ENCODE data around the gene HOXD8. TPM values are rescaled to one million over a fixed set of nuclear protein-coding genes. Genes with fewer than 3 reads are reported as not detected.

HOXD8 gene
- polyA plus RNA-seq, 1 of the 3 experiments (the other 2 are of a cell fraction), result 6.4 TPM

- H3K27me3 ChIP-seq (ENCODE audit: insufficient read depth), result peaks cover 95% of the 10 kb centered on the region
- H4K20me1 ChIP-seq (ENCODE audit: insufficient read depth), result 0 out of 2 replicates have a peak, but pooled peaks cover 3% of the 10 kb centered on the region
- H3K4me2 ChIP-seq, result no peak overlapping the region
- no peaks in the 10 kb centered on the region for H3K79me2 ChIP-seq (ENCODE audit: insufficient read depth)
- H2AFZ ChIP-seq (ENCODE audit: low read depth), result no peak overlapping the region
- H3F3A ChIP-seq (replicated peaks; ENCODE audit: insufficient read depth), result no peaks in the 10 kb centered on the region
- no peak overlapping the region for H3K27ac ChIP-seq (ENCODE audit: low read depth in 2 of 2, low read length in 1 of 2)
- CTCF ChIA-PET, result interaction anchor here (1.5 to 13.5 kb wide), 11 partner anchors 7 to 1396 kb away, joined by 4 to 264 read pairs (median 61); partner anchors contain the start of genes EVX2, HOXD10, HOXD11 and HOXD12
- no peaks in the 10 kb centered on the region for H3K36me3 ChIP-seq (replicated peaks in 1 of 2; ENCODE audit: control insufficient read depth in 1 of 2, insufficient read depth in 2 of 2, low read length in 1 of 2)
- no peaks in the 10 kb centered on the region for H3K9me2 ChIP-seq
- H3K9me3 ChIP-seq, result no peaks in the 10 kb centered on the region
- DNase-seq, result no peak
- H3K4me3 ChIP-seq (ENCODE audit: low read depth in 2 of 2, low read length in 1 of 2), result no peak overlapping the region
- POLR2A ChIA-PET, result no interaction called here
- H3K9ac ChIP-seq, result no peak overlapping the region
- H3K4me1 ChIP-seq (ENCODE audit: control insufficient read depth in 1 of 2, insufficient read depth in 2 of 2, low read depth in 1 of 2, low read length in 1 of 2), result peaks cover 0 to 24% of the 10 kb centered on the region in 2 experiments; a peak in 1 of 4 replicates
- TF ChIP-seq GABPA (IDR thresholded peaks at IDR 0.05; ENCODE audit: low read depth) (no peak), MXI1 (IDR thresholded peaks at IDR 0.05; ENCODE audit: low read depth, low read length) (no peak), ZBTB33 (IDR thresholded peaks at IDR 0.05; ENCODE audit: borderline replicate concordance, low read depth) (no peak), POLR2AphosphoS5 (IDR thresholded peaks at IDR 0.05; ENCODE audit: low read depth, low read length) (no peak), RFX5 (IDR thresholded peaks at IDR 0.05; ENCODE audit: low read length) (no peak), CHD2 (IDR thresholded peaks at IDR 0.05; ENCODE audit: low read length, partially characterized antibody) (no peak), RAD21 (IDR thresholded peaks at IDR 0.05; ENCODE audit: low read length) (no peak), REST (IDR thresholded peaks at IDR 0.05; ENCODE audit: low read depth, low read length) (no peak), YY1 (IDR thresholded peaks at IDR 0.05; ENCODE audit: low read depth) (no peak), JUND (IDR thresholded peaks at IDR 0.05) (no peak), NRF1 (IDR thresholded peaks at IDR 0.05; ENCODE audit: low read depth, low read length) (no peak)
Measured at GRCh38 chr2:176089843-176090395, 39.6 kb upstream of the HOXD8 start.

- WGBS (ENCODE audit: low lambda C conversion rate), result 57% methylated on average over 5 of the region's 5 CpGs
- H3F3A ChIP-seq (replicated peaks; ENCODE audit: insufficient read depth), result no peaks in the 10 kb centered on the region
- DNase-seq, result no peak
- H3K4me2 ChIP-seq, result no peak overlapping the region
- no peaks in the 10 kb centered on the region for H3K9me3 ChIP-seq
- ChIA-PET POLR2A (no interaction called here), CTCF (interaction anchor here (1.0 to 13.5 kb wide), 5 partner anchors 8 to 887 kb away, joined by 4 to 264 read pairs (median 9); partner anchors contain the start of genes EVX2, HOXD10 and HOXD11)
- H3K79me2 ChIP-seq (ENCODE audit: insufficient read depth), result no peaks in the 10 kb centered on the region
- H3K9ac ChIP-seq, result no peak overlapping the region
- no peak overlapping the region for H3K4me3 ChIP-seq (ENCODE audit: low read depth in 2 of 2, low read length in 1 of 2)
- no peaks in the 10 kb centered on the region for H3K36me3 ChIP-seq (replicated peaks in 1 of 2; ENCODE audit: control insufficient read depth in 1 of 2, insufficient read depth in 2 of 2, low read length in 1 of 2)
- H3K9me2 ChIP-seq, result no peaks in the 10 kb centered on the region
- H2AFZ ChIP-seq (ENCODE audit: low read depth), result no peak overlapping the region
- peaks cover 0 to 14% of the 10 kb centered on the region in 2 experiments; a peak in 1 of 4 replicates for H3K4me1 ChIP-seq (ENCODE audit: control insufficient read depth in 1 of 2, insufficient read depth in 2 of 2, low read depth in 1 of 2, low read length in 1 of 2)
- H3K27me3 ChIP-seq (ENCODE audit: insufficient read depth), result peaks cover 95% of the 10 kb centered on the region
- H3K27ac ChIP-seq (ENCODE audit: low read depth in 2 of 2, low read length in 1 of 2), result no peak overlapping the region
- TF ChIP-seq MXI1 (IDR thresholded peaks at IDR 0.05; ENCODE audit: low read depth, low read length) (no peak), MEF2A (IDR thresholded peaks at IDR 0.05; ENCODE audit: borderline replicate concordance, low read depth) (no peak), SIN3A (IDR thresholded peaks at IDR 0.05; ENCODE audit: borderline replicate concordance, low read depth, low read length) (no peak), FOXM1 (IDR thresholded peaks at IDR 0.05; ENCODE audit: low read depth) (no peak), EP300 (IDR thresholded peaks at IDR 0.05; ENCODE audit: borderline replicate concordance in 1 of 2, low read depth in 1 of 2, low read length in 1 of 2) (no peak), GABPA (IDR thresholded peaks at IDR 0.05; ENCODE audit: low read depth) (no peak), RFX5 (IDR thresholded peaks at IDR 0.05; ENCODE audit: low read length) (no peak), EZH2phosphoT487 (IDR thresholded peaks at IDR 0.05; ENCODE audit: borderline replicate concordance, low read depth) (no peak), JUND (IDR thresholded peaks at IDR 0.05) (no peak), GATA2 (CRISPR knock-in tag; IDR thresholded peaks at IDR 0.05) (no peak)
- TF ChIP-seq, protein P1, sequence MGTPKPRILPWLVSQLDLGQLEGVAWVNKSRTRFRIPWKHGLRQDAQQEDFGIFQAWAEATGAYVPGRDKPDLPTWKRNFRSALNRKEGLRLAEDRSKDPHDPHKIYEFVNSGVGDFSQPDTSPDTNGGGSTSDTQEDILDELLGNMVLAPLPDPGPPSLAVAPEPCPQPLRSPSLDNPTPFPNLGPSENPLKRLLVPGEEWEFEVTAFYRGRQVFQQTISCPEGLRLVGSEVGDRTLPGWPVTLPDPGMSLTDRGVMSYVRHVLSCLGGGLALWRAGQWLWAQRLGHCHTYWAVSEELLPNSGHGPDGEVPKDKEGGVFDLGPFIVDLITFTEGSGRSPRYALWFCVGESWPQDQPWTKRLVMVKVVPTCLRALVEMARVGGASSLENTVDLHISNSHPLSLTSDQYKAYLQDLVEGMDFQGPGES (IDR thresholded peaks at IDR 0.05; ENCODE audit: low read depth, low read length), result no peak
- 0 out of 2 replicates have a peak, but pooled peaks cover 3% of the 10 kb centered on the region for H4K20me1 ChIP-seq (ENCODE audit: insufficient read depth)
Measured at GRCh38 chr2:176090862-176091261, 38.6 kb upstream of the HOXD8 start.

Data from SK-N-SH (cell line).